Umbilical cord (tissue), 2 donors: ENCODE measurements around the gene OR2A42. TPM values are rescaled to one million over a fixed set of nuclear protein-coding genes. Genes with fewer than 3 reads are reported as not detected.
"Not testable (repeated sequence)": the region's sequence is repeated elsewhere in the genome, so short reads cannot be mapped to it uniquely, and the experiment has no call there.

Source experiments
- DNase-seq: peaks from one replicate; pipeline ENCODE4 v3.0.0-alpha.2; 2015; ENCODE audit warnings: low spot score
- total RNA-seq: library from RNA; depleted of rRNA; stranded (reverse); fragments of >200 nt; gene quantifications from one replicate; pipeline ENCODE4 v1.2.3, GENCODE V29; 2014; ENCODE audit warnings: low replicate concordance; ENCODE audit not compliant: insufficient read depth

OR2A42 gene, protein sequence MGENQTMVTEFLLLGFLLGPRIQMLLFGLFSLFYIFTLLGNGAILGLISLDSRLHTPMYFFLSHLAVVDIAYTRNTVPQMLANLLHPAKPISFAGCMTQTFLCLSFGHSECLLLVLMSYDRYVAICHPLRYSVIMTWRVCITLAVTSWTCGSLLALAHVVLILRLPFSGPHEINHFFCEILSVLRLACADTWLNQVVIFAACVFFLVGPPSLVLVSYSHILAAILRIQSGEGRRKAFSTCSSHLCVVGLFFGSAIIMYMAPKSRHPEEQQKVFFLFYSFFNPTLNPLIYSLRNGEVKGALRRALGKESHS
- total RNA-seq: 0.48 TPM

DNA sequence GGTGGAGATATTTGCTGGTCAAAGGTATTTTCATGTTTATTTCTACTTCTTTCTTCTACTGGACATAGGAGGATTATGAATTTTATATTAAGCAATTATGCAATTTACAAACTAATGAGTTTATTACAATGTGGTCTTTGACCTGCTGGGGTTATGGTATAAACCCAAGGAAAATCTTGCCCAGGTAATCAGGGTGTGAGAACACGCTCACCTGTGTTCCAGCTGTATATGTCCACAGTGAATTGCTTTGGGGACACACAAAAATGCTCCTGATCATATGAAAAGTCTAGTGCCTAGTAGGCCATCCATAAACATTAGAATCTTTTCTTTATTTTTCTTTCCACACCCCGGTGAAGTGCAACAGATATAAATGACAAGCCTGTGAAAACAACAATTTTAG is at the start of gene OR2A42:
Gene OR2A42 (minus strand): TSS at position 241 of the 400 bp plus-strand sequence. CDS start 6,762 bp downstream, outside the sequence.
- not testable (repeated sequence) for DNase-seq

DNA sequence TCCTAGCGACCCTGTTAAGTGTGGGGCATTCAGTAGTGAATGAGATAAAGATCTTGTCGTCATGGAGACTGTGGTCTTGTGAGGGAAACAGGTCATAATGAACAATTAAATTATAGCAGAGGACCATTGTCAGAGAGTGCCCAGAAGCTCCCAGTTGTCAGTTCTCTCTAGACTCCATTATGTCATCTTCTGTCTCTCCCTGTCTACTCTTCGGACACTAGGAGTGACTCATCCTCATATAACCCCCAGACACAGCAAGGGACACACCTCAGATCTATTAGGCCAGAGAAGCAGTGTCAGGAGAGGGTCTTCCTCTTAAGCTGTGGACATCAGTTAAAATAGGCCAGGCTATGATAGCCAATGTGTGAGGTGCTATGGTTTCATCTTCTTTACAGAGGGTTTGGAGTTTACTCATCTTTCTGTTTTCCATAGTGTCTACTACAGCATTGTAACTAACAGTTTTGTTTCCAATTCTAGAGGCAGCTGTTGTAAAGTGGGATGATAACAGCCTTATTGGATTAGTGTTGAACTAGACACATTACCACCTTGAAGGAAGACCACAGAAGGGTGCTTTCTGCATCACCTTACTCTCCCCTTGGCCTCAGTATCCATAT is 47.9 kb upstream of the OR2A42 start:
- DNase-seq: not testable (repeated sequence)

DNA sequence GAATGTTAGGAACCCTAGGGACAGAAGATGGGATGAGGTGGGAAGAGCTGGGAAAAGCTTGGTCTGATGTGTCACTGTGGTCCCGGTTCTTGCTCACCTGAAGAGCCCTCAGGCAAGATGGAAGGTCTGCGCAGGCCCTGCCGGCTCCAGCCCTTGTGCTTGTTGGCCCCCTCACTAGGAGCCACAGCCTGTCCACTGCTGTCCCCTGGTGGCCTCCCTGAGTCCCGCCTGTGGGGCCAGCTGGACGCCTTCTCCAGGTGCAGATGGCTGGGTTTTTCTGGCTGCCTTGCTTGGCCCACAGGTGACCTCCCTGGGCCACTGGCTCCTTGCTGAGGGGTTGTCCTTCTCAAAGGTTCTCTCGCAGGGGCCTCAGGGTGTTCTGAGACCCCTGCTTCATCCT is 44.3 kb upstream of the OR2A42 start:
- DNase-seq: not testable (repeated sequence)

DNA sequence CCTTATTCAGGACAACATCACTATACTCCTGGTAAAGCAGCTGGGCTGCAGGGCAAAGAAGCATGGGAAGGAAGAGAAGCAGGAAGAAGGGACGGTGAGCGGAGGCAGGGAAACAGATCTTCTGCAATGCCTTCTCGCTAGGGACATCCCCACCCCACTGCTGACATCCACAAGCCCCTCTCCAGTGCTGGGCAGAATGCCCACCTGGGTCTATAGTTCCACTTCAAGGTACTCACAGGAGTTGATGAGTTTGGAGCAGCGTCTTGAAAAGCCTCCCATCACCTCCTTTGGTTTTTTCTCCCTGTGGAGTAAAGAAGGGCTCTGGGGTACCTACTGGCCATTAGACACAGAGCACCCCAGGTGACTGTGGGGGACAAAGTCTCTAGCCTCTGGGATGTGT is 43.1 kb upstream of the OR2A42 start:
- not testable (repeated sequence) for DNase-seq

DNA sequence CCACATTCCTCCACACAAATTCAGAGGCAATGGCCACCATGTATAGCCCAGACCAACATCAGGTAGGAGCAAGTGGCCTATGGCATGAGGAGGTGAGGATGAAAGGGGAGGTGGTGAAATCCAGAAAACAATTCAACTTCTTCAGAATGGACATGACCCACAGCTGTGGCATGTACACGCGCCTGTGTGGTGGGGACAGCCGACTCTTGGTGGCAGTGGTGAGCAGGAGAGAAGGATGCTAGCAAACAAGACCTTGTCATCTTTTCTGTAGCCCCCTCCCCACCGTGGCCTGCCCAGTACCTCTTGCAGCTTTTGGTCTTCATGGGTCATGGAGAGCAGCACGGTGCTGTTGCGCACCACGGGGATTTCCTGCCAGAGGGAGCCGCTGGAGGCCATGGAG is 42.6 kb upstream of the OR2A42 start:
- DNase-seq: not testable (repeated sequence)

DNA sequence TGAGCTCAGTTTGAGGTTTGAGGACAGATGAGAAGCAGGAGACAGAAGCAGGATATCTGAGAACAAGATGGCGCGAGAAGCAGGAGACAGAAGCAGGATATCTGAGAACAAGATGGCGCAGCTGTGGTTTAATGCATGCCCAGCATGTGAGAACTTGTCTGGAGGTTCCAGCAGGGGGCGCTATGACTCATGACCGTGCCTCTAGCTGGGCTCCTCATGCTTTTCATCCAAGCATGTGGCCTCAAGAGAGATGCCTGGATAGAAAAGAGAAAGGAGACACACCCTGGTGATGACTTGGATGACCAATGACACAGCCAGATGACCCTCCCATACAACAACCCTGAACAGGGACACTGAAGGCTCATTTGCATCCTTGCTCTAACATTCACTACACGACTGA is 40.6 kb upstream of the OR2A42 start:
- not testable (repeated sequence) for DNase-seq

DNA sequence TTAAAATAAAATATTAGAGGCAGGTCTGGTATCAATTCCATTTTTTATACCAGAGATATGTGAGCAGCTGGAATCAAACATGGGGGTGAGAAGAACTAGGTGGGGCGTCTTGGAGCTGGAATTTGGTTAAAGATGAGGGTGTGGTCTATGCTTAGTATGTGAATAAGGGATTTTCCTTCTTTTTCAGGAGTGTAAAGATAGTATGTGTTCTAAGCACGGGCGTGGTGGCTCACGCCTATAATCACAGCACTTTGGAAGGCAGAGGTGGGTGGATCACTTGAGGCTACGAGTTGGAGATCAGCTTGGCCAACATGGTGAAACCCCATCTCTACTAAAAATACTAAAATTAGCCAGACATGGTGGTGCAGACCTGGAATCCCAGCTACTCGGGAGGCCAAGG is 35.9 kb upstream of the OR2A42 start:
- DNase-seq: not testable (repeated sequence)

DNA sequence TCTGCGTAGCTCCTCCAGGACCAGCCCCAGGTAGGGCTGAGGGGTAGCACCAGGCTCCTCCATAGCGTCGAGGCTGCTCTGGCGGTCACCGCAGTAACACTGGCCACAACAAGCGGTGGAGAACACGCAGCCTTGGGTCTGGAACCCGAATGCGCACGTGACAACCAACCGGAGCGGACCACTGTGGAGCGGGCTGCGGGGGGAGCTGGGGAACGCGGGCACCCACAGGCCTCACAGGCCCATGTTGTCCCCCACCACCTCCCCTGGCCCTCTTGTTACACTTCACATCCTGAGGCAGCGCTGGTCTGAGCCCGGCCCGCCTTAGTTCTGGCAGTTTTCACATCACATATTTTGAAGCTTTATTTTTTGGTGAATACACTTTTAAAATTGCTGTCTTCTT is 29.8 kb upstream of the OR2A42 start, which contains the start of gene CTAGE8:
Gene CTAGE8 (minus strand): TSS at position 101 of the 400 bp plus-strand sequence. CDS start 38 bp downstream, at position 63.
- DNase-seq: not testable (repeated sequence)

DNA sequence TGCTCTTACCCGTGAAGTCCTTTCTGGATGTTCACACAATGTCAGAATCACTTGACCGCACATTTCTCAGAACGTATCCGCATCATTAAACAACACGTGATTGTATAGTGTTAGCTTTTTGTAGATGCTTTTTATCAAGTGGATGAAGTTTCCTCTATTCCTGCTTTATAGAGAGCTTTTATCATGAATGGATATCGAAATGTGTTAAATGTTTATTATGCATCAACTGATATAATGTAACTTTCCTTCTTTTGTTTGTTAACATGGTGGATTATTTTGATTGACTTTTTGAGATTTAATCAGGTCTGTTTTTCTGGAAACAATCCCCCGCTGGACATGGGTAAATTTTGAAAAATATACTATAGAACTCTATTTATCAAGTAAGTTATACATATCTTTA is 25.3 kb upstream of the OR2A42 start, which contains the start of gene OR2A7:
Gene OR2A7 (minus strand): TSS at position 101 of the 400 bp plus-strand sequence. CDS start 5,164 bp downstream, outside the sequence.
- not testable (repeated sequence) for DNase-seq

DNA sequence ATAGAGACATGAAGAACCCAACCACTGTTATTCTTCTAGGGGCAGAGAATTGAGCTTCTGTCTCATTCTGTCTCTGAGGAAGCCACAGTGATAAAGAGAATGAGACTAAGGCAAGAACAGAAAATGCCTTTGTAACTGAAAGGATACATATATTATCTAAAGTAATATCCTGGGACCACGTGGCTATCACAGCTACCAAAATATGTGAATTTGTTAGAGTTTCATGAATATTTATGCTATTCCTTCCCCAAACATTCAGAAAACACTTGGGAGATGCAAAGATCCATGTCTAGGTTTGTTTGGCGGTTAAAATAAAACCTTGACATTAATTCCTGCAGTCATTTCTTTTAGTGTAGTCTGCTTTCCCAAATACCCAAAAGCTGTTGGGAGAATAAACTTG is 22.7 kb upstream of the OR2A42 start:
- DNase-seq: not testable (repeated sequence)

DNA sequence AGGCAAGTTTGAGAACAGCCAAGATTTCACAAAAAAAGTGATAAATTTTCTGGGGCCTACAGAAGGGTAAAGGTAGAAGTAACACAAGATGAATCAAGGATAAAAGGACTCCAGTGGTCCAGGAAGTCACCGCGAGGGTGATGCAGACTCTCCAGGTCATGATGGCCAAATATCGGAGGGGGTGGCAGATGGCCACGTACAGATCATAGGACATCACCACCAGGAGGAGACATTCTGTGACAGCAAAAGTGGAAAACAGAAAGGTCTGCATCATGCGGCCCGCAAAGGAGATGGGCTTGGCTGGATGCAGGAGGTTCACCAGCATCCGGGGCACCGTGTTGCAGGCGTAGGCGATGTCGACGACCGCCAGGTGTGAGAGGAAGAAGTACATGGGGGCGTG is 19.7 kb upstream of the OR2A42 start:
- not testable (repeated sequence) for DNase-seq

DNA sequence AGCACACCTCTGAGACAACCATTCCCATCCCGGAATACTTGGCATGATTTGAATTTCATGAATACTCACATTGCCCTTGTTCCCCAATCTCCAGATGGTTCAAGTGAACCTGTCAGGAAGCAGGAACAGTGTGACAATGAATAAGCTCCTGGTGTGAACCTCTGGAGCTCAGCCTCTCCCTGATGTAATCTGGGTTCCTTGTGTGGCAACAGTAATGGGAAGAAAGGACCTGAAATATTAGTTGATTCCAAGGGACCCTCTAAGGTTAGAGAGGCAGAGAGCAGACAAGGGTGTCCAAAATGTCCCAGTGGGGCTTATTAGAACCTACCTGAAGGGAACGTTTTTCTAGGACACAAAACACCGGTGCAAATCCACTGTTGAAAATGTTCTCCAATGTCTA is 16.7 kb upstream of the OR2A42 start:
- no peak for DNase-seq

DNA sequence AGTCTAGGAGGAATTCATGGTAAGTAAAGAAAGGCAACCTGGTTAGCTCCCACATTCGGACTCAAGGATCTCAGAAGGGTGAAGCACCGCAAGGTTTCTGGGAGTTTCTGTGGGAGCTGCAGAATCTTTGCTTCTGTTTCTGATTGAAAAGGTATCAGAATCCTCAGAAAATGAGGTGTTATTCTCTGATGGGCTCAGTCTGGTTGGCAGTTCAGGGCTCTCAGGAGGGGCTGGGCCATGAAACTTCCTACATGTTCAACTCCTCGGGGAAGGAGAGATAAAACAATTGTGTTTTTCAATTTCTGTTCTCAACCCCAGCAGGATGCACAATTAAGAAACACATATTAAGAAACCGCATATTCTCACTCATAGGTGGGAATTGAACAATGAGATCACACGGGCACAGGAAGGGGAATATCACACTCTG is 16.1 kb upstream of the OR2A42 start:
- DNase-seq: no peak

DNA sequence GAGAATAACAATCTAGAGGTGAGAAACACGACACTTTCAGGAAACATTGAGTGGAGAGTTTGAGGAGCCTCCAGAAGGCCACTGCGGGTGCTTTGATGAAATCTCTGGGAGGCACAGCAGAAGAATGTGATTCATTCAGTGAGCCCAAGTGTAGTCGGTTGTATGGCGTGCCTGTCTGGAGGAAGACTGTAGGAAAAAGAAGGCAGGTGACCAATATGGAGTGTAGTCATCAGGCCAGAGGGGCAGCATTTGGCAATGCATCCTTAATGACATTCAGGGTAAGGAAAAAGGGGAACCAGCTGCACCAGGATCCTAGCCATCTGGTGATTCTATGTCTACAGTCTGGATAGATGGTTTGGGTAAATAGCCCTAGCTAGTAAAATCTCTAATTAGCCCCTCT is 12.9 kb upstream of the OR2A42 start:
- DNase-seq: not testable (repeated sequence)

DNA sequence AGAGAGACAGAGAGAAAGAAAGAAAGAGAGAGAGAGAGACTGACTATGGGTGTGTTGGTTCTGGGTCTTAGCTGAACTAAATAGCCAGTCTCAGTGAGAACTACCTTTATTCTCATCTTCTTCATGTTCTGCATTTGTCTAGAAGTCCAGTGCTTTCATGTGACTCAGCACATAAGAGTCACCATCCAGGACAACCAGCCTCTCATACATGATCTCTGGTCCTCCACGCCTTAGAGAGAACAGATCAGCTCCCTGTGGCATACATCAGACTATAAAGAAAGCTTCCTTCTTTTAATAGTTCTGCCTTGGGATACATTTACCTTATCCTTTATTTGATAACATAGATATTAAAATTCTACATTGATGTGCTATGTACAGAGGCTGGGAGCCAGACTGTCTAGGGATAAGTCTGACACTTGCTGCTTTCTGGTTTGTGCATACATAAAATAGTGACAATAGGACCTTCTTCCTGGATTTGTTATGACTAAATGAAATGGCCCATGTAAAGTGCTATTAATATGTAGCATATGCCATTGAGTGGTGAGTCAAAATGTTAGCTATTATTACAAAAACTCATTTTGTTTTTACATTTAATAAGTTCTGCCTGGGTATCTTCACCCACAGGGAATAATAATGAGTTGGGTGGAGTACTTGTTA is 8.4 kb upstream of the OR2A42 start:
- DNase-seq: not testable (repeated sequence)

DNA sequence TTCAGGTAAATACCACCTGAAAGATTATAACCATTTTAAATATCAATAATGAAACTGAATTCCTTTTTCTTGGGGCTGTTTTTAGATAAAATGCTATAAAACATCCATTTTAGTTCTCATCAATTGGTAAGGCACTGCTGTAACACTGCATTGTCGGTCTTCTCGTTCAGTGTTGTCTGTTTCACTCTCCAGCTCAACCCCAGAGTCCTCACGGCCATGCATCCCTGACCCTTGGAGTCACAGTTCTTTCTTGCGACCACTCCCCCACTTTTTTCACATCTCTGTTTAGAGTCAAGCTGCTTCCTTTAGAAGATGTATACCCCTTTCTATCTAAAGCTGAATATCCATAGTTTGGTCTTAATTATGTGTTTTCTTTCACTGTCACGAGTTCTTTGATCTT is 7.6 kb upstream of the OR2A42 start:
- not testable (repeated sequence) for DNase-seq

DNA sequence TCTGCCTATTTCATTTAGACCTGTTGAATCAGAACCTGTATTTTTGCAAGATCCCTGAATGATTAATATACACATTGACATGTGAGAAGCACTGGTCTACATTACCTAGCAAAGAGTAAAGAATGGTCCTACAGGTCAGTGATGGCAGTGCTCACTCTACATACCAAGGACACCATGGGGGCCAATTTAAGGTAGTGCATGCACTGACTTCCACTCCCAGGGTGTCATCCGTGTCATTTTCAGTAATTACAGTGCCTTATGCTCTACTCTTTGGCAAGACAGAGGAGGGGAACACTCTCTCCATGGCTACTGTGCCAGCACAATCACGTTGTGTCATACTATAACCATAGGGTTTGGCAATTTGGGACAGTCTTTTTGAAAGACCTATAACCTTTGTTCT is 6.0 kb upstream of the OR2A42 start:
- not testable (repeated sequence) for DNase-seq

DNA sequence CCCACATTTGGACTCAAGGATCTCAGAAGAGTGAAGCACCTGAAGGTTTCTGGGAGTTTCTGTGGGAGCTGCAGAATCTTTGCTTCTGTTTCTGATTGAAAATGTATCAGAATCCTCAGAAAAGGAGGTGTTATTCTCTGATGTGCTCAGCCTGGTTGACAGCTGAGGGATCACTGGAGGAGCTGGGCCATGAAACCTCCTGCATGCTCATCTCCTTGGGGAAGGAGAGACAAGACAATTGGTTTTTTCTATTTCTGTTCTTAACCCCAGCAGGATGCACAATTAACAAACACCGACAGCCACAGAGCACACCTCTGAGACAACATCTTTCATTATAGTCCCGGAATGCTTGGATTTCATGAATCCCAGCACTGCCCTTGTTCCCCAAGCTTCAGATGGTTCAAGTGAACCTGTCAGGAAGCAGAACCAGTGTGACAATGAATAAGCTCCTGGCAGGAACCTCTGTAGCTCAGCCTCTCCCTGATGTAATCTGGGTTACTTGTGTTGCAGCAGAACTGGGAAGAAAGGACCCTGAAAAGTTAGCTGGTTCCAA is 799 bp downstream of the OR2A42 start:
- DNase-seq: not testable (repeated sequence)

DNA sequence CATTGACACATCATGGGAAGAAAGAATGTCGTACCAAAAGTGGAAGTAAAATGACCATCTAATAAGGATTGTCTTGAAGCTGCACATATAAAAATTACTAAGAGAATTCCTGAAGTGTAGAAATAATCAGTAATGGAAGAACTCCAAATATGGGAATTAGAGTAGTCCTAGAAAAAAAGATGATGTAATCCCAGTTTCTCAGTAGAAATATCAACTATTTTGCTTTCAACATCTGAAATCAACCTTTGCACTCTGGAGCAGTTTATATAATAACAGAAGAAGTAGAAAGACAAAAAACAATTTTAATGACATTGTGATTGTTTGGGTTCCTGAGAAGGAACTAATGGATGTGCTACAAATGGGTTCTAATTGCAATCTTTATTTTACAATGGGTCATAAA is 6.4 kb downstream of the OR2A42 start:
- DNase-seq: not testable (repeated sequence)

DNA sequence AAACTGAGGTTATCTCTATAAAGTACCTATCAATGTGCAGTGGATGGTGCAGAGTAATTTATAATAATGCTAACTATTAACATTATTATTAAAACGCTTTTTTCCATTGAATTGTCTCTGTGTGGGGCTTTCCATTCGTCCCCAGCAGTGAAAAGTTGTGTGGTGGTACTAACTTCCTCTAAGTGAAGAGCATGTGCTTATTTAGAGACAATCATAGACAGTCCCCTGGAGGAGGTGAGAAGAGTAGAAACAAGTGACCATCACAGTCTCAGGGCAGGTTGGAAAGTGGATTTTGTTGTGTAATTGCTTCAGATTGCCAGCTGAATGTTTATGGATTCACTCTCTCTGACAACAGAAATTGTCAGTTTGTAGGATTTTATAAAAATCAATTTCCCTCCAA is 8.4 kb downstream of the OR2A42 start:
- DNase-seq: not testable (repeated sequence)

DNA sequence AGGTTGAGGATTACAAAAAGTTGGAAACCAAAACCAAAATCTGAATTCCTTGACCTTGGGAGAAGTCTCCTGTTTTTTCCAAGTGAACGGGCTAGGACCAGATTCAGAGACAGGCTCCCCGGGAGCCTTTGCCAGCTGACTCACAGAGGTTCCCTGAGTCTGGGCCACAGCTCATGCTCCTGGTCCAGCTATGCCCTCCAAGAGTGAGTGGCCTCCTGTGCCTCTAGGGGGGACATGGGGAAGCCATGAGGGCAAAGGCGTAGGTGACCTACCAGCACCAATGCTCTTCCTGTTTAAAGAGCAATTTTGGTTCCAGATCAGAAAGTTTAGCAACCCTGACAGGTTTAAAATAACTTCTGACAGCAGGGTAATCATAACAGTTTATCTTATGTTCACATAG is 10.6 kb downstream of the OR2A42 start:
- DNase-seq: not testable (repeated sequence)

DNA sequence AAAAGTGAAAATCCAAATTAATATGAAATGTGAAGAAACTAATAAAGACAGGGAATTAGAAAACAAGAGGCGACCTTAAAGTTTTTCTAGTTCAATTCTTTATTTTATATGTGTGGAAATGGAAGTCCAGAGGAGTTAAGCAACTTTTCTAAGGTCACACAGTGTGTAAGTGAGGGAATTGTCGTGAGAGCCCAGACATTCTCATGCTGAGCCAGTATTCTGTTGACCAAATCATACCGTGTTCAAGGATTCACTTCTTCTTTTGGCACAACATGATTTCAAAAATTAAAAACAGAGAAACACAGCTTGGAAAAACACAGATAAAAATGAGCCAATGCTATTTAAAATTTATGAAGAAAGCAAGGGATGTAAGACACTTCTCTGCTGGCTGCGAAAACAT is 12.5 kb downstream of the OR2A42 start:
- not testable (repeated sequence) for DNase-seq
